ENCODE measurements around the gene SP5.

- TF ChIP-seq EZH2phosphoT487 (IDR thresholded peaks at IDR 0.05; ENCODE audit: borderline replicate concordance) (no peak), CTCF (conservative IDR thresholded peaks at IDR 0.05; ENCODE audit: low read length) (no peak)
These were observed 25.7 kb upstream of the SP5 start for GRCh38 chr2:170689481-170689880.

Measured in Loucy (cell line).